ENCODE results near the gene REC114.

Gene REC114

GRCh38 chr15:73582851-73583379 lies 140.0 kb downstream of the REC114 start:
- no peak for DNase-seq

DNA sequence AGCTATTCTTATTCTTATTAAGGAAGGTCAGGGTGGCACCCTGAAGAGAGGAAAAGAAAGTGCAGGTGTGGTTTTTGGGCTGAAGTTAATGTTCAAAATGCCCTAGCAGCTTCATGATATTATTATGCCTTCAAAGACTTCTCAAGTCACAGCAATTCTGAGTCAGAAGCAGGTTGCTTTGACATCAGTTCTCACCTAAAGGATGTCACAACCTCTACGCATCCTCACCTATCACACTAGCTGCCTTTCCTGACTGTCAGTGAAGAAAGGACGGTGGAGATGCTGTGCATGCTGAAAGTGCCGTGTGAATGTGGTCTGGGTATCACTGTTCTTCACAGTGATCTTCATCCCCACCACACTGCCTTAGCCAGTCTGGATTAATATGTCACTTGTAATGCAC lies 140.6 kb downstream of the REC114 start:
- no peak for DNase-seq

DNA sequence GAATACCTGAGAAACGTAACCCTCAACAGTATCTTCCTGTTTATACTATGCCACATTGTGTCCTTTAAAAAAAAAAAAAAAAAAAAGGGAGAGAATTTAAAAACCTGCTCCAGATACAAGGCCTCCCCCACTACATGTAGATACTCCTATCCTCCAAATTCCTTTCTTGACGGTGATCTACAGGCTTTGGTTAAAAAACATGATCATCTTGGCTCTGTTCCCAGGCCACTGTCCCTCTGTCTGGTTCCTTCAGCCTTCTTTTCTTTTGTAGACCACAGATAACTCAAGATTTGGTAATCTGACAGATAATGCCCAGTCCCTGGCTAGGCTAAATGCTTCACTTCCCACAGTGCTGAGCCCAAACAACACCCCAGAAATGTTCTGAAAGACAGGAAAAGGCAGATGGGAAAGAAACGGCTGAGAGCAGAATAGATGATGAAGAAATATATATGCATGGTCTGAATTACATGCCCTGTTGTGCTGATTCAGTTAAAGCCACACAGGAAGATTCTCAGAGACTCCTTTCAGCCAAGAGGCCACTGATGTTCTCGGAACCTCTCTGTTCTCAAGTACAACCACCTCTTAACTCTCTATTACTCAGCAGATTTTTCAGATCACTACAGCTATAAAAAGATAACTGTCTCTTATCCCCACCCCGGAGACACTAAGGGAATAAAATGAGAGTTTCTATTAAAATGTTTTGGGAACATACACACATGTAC lies 141.9 kb downstream of the REC114 start:
- DNase-seq = no peak

DNA sequence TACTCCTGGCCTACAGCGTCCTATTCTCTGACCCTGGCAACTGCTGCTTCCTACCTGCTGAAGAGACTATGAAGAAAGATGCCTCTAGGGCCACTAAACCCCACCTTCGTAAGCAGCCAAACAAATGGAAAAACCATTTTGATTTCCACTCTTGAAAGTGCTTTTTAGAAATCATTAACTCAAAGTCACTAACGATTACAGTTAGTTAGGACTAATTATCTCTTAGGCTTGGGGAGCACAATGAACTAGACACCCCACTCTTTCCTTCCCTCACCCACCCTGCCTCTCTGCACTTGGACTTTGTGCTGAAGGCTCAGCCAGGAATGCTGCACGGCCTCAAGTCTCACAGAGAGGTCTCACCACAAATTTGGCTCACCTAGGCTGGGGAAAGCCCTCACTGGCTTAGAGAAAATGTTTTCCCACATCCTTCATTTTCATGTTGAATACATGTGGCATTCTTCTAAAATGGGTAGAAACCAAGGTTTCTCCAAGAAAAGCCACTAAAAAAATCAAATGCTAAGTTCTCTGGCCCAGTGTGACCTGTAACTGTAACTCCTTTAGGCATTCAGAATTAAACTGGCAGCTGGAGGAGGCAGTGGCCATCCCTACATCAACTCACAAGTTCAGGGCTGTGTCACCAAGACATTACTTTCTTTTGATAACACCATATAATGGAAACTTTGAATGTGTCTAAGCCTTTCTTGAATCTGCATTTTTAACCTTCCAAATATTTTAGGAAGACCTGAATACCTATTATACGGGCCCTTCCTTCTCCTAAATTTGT lies 143.1 kb downstream of the REC114 start:
- no peak for DNase-seq

DNA sequence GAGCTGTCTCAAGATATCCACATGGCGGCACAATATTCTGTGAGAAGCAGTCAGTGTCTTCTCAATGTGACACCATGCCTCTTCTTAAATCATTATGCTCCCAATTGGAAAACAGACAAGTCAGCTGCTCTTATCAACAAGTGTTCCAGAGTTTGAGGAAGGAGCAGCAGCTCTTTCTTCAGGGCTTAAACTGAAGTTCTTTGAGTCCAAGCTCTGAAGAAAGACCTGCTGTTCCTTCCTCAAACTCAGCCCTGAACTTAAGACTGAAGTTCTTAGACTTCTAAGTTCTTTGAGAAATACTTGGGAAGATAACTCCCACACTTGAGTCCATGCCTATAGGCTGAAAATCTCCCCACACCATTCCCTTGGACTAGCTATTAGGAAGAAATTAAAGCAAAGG lies 146.8 kb downstream of the REC114 start:
- DNase-seq = no peak

- no peak for DNase-seq
Measured at GRCh38 chr15:73590263-73590662, 147.3 kb downstream of the REC114 start.

GRCh38 chr15:73593304-73594074 lies 150.5 kb downstream of the REC114 start:
- DNase-seq = peak; percentile 35

GRCh38 chr15:73594109-73594508 lies 151.1 kb downstream of the REC114 start:
- DNase-seq = no peak

- DNase-seq = no peak
Measured at GRCh38 chr15:73596174-73596573, 153.2 kb downstream of the REC114 start.

- no peak for DNase-seq
Measured at GRCh38 chr15:73597036-73597638, 154.2 kb downstream of the REC114 start.

GRCh38 chr15:73598530-73599160 lies 155.7 kb downstream of the REC114 start:
- no peak for DNase-seq

- DNase-seq = no peak
Measured at GRCh38 chr15:73599934-73600333, 157.0 kb downstream of the REC114 start.

DNA sequence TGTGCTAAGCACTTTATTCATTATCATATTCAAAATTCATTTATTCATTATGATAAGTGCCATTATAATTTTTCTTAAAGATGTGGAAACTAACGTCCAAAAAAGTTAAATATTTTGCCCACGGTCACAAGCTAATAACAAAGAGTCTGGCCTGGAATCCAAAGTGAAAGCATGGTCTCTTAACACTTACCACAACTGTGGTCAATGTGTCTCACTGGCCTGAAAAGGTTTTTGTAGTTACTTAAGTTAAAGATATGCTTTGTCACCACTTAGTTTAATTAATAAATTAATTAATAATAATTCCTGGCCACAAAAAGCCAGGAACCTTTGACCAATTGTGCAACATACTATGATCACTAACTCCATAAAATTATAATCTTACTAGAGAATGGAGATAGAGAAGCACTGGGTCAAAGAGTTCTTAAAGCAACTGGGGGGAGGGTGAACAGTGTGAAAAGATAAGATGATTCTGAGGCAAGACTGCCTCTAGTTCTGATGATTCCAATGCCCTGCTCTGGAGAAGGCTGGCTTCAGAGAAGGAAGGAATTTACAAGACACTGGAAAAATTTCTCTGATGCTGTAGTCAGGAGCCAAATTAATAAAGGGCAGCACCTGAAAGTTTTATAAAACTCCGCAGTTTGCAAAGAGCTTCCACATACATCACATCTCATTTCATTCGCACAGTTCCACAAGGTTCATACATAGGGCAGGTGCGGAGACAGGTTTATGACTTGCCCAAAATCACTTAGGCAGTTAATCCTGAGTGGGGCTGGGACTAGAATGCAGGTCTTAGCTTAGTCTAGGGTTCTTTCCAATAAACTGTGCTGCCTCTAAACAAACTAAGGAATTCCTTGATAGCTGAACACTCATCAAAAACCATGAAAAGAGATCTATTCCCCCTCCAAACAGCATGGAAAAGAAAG lies 157.7 kb downstream of the REC114 start:
- no peak for DNase-seq

DNA sequence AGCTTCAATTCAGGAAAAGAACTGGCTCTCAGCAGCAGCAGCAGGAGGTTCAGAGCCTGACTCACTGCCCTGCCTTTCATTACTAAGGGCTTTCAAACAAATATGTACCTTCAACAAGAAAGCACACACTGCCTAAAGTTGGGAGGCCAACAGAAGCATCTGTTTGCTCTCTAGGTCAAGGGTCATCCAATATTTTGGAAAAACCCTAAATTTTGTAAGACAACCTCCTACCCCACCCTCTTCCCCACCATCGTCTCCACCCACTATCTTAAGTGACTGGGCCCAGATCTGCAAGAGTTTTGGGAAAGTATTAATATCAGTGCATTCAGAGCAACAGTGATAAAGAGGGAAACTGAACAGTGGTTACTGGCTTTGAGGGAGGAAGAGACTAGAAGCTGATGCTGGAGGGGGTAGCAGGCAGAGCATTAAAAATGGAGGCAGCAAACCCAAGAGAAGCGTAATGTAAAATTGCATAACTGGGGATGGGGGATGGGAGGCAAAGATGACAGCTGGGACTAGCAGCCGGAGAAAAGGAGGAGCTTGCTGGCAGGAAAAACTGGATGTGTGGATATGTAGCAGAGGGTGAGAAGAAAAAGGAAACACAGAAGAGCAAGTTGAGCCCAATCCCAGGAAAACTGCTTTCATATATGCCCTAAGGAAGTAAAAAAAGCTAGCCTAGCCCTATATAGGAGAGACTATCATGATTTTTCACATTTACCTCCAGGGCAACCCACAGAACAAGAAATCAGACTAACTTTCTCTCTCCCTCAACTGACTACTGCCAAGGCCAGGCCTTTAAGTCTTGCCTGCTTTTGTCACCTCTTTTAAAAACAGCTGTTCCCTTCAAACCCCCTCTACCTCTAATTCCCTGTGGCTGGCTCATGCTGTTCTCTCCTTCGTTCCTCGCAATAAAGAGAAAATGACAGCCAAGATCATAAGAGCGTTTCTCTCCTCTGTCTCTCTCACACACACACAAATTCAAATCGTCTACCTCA lies 158.8 kb downstream of the REC114 start:
- no peak for DNase-seq

DNA sequence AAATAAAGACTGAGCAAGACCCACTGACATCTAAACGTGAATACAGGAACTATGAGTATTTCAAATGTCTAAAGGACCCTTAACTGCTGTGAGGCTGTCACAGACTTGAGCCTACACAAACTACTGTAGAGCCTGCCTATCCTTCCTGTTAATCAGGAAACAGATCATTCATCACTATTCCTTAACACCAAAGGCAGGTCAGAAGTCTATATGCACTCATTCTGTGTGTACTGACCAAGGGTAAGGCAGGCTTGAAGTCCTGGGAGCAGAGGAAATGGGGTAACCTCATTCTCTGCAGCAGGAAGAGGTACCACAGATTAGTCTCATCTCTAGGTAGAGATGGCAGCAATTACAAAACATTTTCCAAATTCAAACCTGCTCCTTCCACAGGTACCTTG lies 159.5 kb downstream of the REC114 start:
- no peak for DNase-seq

- DNase-seq = no peak
Measured at GRCh38 chr15:73602992-73603391, 160.0 kb downstream of the REC114 start.

DNA sequence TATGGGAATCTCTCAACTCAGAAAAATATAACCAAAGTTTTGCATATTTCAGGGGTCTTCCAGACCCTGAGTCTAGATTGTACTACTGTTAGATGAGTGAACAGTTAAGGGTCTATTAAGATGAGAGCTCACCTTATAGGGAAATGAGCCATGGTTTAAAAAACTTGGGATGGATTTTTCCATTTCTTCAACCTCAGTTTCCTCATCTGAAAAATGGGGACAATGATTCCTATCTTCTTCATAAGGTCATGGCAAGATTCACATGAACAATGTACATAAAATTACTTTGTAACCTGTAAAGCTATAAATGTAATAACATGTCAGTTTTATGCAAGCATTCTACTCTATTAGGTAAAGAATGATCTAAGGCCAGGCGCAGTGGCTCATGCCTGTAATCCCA lies 161.5 kb downstream of the REC114 start:
- DNase-seq = no peak

DNA sequence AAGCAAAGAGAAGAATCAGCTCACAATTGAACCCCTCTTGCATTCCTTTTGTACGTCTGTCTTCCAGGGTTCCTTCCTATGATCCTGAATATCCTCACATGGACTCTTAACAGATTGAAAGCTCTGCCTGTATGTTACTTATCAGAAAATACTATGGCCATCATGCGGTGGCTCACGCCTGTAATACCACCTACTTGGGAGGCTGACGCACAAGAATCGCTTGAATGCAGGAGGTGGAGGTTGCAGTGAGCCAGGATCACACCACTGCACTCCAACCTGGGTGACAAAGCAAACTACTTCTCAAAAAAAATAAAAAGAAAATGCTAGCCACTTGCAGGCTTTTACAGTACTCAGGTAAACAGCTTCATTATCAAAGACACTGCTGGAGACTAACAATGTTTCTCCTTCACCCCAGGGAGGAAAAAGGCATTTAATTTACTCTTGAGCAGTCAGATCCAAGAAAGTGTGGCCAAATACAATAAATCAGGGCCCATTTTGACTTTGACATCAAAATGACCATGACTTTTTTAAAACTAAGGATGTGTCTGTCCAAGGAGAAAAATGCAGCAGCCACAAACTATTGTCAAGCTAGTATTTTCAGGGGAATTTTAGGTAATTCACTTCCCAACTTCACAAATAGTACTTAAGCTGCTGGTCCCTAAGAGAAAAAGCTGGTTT lies 162.9 kb downstream of the REC114 start:
- DNase-seq = no peak

GRCh38 chr15:73607405-73607804 lies 164.4 kb downstream of the REC114 start:
- no peak for DNase-seq

Measured in NCI-H345 (cell line).